ENCODE data around the gene ST8SIA1.

GRCh38 chr12:22310709-22311108 lies 23.8 kb downstream of the ST8SIA1 start:
- TF ChIP-seq, protein P1, sequence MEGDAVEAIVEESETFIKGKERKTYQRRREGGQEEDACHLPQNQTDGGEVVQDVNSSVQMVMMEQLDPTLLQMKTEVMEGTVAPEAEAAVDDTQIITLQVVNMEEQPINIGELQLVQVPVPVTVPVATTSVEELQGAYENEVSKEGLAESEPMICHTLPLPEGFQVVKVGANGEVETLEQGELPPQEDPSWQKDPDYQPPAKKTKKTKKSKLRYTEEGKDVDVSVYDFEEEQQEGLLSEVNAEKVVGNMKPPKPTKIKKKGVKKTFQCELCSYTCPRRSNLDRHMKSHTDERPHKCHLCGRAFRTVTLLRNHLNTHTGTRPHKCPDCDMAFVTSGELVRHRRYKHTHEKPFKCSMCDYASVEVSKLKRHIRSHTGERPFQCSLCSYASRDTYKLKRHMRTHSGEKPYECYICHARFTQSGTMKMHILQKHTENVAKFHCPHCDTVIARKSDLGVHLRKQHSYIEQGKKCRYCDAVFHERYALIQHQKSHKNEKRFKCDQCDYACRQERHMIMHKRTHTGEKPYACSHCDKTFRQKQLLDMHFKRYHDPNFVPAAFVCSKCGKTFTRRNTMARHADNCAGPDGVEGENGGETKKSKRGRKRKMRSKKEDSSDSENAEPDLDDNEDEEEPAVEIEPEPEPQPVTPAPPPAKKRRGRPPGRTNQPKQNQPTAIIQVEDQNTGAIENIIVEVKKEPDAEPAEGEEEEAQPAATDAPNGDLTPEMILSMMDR (IDR thresholded peaks at IDR 0.05; ENCODE audit: poor library complexity, severe bottlenecking), result no peak
- TF ChIP-seq RAD21 (conservative IDR thresholded peaks at IDR 0.05) (no peak), POLR2AphosphoS5 (IDR thresholded peaks at IDR 0.05) (no peak)

All from neural cell (in vitro differentiated cells).